HCT116 (cell line): Measurements from ENCODE around the gene DCUN1D2.

Source experiments
- CTCF ChIP-seq, 3 experiments: fragments of 200-600 bp in 1 of 3; sonication (generic) in 1 of 3; IDR thresholded peaks in 2 of 3; conservative IDR thresholded peaks in 1 of 3; 2 replicates each; pipeline ENCODE4 v1.5.1; 2012 to 2017; ENCODE audit warnings: low read depth in 2 of 3, low read length in 2 of 3, antibody characterized with exemption in 1 of 3, borderline replicate concordance in 1 of 3, control low read depth in 1 of 3, mild to moderate bottlenecking in 1 of 3, mixed read lengths in 1 of 3, mixed run types in 1 of 3, moderate library complexity in 1 of 3; ENCODE audit not compliant: insufficient read depth in 1 of 3
- POLR2A ChIP-seq: IDR thresholded peaks from 2 replicates; pipeline ENCODE4 v1.7.0; 2011; ENCODE audit warnings: borderline replicate concordance; ENCODE audit not compliant: insufficient read depth, insufficient read length; ENCODE audit errors: extremely low read depth
- YY1 ChIP-seq: IDR thresholded peaks from 2 replicates; pipeline ENCODE4 v1.6.1; 2011; ENCODE audit warnings: low read length, low read depth, moderate library complexity, mild to moderate bottlenecking; ENCODE audit not compliant: insufficient replicate concordance; ENCODE audit errors: extremely low read depth
- ZNF274 ChIP-seq: fragments of 200-500 bp; sonication (Bioruptor generic); IDR thresholded peaks from 2 replicates; pipeline ENCODE4 v1.6.1; 2014; ENCODE audit warnings: mild to moderate bottlenecking, low read depth, low read length, inconsistent platforms

GRCh38 chr13:113531041-113531873 lies 40.7 kb upstream of the DCUN1D2 start:
- TF ChIP-seq YY1 (no peak), ZNF274 (no peak), POLR2A (no peak), CTCF (IDR thresholded peaks at IDR 0.05 in 2 of 3, conservative IDR thresholded peaks at IDR 0.05 in 1 of 3; ENCODE audit: borderline replicate concordance in 1 of 3, insufficient read depth in 1 of 3, low read depth in 2 of 3, low read length in 2 of 3) (no peak)
